GM12874 (cell line): ENCODE measurements around the gene RPL36A.
A peak's percentile ranks its signal among the peaks of the same experiment; 100 is the strongest.

Experiments used
- TF ChIP-seq, protein P1 (sequence below): IDR thresholded peaks from 2 replicates; pipeline ENCODE4 v1.5.1; 2011; ENCODE audit warnings: low read depth, mild to moderate bottlenecking, control low read depth, low read length, moderate library complexity; ENCODE audit not compliant: insufficient read depth

The RPL36A gene

DNA sequence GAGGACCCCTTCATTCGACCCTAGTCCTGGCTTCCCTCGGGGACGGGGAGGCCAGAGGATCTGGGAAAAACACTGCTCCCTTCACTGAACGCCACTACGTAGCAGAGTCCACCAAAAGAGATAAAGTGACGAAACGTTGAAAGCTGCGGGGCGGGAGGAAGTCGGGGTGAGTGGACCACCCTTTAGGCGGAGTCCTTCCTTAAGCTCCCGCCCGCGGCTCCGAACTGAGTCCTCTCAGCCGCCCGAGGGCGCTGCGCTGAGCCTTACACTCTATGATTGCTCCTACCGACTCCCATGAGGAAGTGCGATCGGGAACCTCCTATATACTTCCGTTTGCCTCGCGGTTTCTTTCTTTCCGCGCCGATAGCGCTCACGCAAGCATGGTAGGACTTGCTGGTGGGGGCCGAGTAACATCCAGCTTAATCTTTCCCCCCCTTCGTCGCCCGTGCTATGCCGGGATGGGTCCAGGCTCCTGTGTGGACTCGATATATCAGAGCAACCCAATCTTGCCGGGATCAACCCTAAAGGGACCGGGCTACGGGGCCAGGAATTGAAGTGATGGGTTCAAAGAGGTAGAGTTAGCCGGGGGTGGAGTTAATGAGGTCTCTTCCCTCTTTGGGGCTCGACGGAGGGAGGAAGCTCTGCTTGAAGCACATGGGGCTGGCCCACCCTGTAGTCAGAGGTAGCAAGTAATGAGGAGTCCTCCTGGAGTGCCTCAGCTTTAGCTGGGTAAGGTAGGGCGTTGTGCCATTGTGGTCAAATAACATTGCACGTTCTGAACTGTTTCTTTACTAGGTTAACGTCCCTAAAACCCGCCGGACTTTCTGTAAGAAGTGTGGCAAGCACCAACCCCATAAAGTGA lies at the start of gene RPL36A:
Gene RPL36A, plus strand, starts transcription at position 348 of the 862 bp plus-strand sequence. Its CDS starts 33 bp downstream, at position 381.
- TF ChIP-seq, protein P1, sequence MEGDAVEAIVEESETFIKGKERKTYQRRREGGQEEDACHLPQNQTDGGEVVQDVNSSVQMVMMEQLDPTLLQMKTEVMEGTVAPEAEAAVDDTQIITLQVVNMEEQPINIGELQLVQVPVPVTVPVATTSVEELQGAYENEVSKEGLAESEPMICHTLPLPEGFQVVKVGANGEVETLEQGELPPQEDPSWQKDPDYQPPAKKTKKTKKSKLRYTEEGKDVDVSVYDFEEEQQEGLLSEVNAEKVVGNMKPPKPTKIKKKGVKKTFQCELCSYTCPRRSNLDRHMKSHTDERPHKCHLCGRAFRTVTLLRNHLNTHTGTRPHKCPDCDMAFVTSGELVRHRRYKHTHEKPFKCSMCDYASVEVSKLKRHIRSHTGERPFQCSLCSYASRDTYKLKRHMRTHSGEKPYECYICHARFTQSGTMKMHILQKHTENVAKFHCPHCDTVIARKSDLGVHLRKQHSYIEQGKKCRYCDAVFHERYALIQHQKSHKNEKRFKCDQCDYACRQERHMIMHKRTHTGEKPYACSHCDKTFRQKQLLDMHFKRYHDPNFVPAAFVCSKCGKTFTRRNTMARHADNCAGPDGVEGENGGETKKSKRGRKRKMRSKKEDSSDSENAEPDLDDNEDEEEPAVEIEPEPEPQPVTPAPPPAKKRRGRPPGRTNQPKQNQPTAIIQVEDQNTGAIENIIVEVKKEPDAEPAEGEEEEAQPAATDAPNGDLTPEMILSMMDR, result peak; percentile 73

DNA sequence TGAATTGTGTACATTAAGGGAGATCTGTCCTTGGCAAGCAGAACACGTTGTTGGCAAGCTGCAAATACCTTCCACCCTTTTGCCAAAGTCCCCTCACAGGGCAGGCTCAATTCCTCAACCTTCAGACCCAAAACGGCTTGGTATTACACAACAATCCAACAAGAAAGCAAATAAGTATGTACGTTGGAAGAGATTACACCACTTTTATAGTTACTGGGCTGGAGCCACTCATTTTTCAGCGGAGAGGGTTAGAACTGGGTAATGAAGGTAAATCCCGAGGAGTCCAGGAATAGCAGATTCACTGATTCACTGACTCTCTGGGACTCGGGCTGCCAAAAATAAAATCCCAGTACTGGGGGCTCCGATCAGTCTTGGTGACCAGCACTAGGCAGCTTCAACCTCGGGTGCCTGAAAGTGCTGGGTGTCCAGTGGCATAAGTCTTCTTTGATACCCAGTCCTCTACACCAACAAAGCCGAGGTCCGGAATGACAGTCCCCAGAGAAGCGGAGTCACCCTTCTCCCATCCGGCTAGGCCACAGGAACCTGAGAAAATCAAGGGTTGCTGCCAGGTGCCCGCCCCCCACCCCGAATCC lies 42.9 kb upstream of the RPL36A start:
- TF ChIP-seq, protein P1, result no peak

DNA sequence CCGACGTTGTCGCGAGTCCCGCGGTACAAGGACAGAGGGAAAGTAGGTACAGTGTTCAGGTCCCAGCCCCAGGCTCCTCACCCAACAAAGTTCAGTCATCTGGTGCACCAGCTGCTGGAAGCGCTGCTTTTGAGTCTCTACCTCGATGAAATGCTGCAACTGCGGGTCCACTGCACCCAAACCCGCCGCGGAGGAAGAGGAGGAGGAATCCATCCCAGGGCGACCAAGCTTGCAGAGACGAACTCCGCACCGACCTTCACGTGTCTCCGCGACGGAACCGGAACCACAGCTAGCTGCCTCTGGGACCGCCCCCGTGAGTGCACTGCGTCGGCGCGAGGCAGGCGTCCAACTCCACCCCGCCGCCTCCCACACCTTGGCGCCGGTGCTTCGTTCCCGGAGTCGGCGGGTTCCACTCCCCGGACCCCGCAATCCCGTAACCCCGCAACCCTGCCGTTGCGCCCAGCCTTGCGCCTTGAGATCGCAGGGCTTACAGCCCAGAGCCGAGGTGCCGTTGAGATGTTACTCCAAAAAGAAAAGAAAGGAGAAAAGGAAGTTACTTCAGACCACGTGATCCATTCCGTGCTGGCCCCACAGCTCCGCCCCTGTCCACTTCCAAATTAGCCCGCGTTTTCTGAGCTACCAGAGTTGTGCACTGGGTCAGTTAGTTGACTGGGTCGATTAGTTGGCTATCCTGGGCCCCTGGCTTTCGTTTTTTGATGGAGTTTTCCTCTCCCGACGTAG lies 42.2 kb upstream of the RPL36A start, which contains the start of gene TIMM8A:
Gene TIMM8A, minus strand, starts transcription at position 291 of the 741 bp plus-strand sequence. Its CDS starts 78 bp downstream, at position 213.
- TF ChIP-seq, protein P1, result no peak

DNA sequence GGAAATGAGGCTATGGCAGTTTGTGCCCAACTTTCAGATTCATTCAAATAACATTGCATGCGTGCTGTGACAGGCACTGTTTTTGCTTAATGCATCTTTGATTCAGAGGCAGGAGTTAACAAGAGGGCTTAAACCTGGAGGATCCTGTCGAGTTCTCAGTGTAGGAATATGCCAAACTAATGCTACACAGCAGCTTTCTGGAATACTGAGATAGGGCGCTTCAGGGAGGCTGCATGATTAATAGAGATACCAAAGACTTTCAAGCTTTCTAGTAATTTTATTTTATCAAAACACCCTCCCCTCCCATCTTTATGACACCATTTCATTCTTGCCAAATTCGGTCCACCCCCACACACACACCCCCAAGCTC lies 41.6 kb upstream of the RPL36A start:
- TF ChIP-seq, protein P1, result no peak

DNA sequence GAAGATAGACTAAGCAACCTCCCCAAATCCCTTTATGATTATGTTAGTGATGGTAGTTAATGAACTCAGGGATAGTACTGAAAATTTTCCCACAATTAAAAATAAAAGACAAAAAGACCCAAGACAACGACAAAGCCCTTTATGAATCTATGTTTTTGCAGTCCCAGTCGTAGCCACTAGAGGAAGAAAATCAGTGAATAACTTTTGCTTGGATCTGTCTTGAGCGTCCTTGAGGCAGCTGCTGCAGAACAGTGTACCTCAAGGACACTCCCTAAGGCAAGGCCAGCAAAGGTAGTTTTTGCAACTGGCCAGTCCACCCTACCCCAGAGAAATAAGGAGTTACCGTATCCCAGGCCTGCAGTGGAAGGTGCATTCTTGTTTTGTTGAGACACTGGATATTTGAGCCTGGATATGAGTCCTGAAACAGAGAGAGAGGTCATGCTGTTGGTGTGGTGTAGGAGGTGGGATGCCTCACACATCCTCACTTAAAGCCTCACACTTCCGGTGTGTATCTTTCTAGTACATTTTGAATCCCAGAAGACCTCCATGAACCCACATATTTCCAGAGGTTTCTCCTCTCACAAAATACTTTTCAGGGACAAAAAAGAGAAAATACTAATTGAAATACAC lies 33.5 kb upstream of the RPL36A start:
- TF ChIP-seq, protein P1, result peak; percentile 13; the same call in 1 of the 2 replicates

DNA sequence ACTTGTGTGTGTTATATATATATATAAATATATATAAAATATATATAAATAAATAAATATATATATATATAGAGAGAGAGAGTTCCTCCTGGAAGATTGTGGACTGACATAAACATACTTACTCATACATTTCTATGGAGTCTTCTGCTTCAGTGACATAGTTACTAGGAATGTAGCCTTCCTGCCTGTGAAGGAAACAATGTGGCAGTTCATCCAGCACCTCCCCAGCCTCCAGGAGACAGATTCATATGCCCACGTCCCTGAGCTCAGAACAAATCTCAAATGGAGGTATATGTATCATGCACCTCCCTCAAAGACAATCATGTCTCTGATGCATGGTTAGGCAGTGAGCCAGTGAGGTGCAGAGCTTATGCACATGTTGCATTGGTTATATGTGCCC lies 30.8 kb upstream of the RPL36A start:
- TF ChIP-seq, protein P1, result no peak
